HG03039 (cell line): ENCODE results near the gene TM4SF1.

Experiments
- ATAC-seq: cut with Tn5 transposase; IDR thresholded peaks from one replicate; pipeline ENCODE4 v1.9.1; 2021; ENCODE audit warnings: mild to moderate bottlenecking, moderate library complexity; ENCODE audit not compliant: unreplicated experiment

TM4SF1 gene

GRCh38 chr3:149375501-149376196 is 1.8 kb downstream of the TM4SF1 start:
- no peak for ATAC-seq

DNA sequence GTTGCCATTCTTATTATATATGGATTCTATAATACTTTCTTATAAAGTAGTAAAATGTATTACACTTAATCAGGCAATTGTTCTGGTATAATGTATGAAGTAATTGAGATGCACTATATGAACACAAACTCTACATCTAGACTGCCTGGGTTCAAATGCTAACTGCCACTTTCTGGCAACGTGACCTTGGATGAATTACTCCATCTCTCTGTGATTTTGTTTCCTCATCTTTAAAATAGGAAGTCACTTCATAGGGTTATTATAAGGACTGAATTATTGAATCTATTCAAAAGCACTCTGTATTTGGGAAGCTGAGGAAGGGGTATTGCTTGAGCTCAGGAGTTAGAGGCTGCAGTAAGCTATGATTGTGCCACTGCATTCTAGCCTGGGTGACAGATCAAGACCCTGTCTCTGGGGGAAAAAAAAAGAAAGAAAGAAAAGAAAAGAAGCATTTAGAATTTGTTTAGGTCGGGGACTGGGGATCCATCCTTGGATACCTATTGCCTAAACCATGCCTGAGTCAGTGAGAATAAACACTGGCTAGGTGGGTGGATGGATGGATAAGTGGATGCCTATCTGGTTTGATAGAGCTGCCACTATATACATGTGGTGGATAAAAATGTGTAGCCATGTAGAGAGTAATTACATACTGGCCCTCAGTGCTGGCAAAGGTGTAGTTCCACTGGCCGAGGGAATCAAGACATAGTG is 2.5 kb downstream of the TM4SF1 start:
- no peak for ATAC-seq

DNA sequence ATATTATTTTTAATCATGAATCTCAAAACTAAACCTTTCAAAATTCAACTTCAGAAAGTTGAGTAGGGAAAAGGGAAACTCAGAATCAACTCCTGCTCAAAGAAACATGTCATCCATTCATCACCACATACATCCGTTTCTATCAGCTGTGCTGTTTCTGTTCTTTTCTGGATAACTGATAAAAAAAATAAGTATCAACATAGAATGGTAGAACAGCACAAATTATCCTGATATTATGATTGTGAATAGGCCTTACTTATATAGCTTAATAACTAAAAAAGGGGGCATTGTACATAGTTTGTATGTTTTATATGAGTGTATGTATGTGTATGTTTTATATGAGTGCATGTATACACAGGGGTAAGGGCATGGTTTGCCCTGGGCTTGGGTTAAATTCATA is 3.1 kb downstream of the TM4SF1 start:
- ATAC-seq: no peak

- ATAC-seq: no peak
Measured at GRCh38 chr3:149373235-149374125, 4.0 kb downstream of the TM4SF1 start.

DNA sequence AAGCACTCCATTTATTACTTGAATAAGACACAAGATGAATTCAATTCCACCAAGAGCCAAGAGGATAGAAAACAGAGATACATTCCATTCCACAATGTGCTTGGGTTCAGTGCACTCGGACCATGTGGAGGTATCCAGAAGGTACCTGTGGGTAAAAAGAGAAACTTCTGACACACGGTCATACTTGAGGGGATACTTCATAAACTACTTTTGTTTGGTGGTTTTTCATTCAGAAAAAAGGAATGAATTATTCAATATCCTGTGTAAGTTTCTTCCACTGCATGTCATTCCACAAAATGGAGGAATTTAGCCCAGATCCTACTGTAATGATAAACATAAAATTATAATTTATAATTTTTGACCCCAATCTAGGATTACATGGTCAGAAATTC is 5.7 kb downstream of the TM4SF1 start:
- ATAC-seq: no peak

GRCh38 chr3:149371001-149371722 is 6.3 kb downstream of the TM4SF1 start:
- no peak for ATAC-seq

DNA sequence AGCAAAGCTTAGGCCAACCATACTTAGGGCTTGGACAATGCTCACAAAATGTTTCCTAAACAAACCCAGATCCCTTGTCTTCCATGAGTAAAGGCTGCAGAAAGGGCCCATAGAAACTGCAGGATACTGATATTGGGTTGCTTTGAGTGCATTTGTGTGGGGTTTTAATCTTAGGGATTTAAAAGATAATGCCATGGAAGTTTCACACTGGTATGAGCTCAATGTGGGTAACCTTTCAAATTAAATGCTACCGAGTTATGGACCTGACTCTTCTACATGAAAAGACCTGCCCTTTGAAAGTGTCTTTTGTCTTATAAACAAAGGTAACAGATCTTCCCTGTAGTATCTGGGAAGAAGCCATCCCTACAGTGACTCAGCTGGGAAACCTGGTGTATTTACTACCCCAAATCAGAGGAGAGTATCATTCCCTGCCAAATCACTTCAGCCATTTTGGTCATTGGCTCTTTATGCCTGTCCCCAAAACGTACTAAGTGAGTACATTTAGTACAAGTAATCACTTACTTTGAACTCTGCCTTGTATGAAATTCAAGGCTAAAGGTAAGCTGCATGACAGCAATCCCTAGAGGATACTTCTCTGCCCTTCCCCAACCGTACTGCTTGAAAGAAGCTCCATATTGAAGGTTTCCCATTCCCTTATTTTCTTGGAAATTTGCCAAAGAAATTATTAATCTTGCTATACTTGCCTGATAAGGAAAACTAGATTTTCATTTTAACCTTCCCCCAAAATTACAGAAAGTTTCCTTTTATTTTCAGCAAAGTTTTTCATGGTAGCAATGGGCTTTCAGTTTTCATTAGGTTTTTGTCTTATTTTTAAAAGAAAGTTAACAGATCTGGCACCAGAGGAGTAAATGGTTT is 7.2 kb downstream of the TM4SF1 start:
- no peak for ATAC-seq

GRCh38 chr3:149368674-149369497 is 8.6 kb downstream of the TM4SF1 start:
- ATAC-seq: no peak

GRCh38 chr3:149368201-149368673 is 9.2 kb downstream of the TM4SF1 start:
- no peak for ATAC-seq

DNA sequence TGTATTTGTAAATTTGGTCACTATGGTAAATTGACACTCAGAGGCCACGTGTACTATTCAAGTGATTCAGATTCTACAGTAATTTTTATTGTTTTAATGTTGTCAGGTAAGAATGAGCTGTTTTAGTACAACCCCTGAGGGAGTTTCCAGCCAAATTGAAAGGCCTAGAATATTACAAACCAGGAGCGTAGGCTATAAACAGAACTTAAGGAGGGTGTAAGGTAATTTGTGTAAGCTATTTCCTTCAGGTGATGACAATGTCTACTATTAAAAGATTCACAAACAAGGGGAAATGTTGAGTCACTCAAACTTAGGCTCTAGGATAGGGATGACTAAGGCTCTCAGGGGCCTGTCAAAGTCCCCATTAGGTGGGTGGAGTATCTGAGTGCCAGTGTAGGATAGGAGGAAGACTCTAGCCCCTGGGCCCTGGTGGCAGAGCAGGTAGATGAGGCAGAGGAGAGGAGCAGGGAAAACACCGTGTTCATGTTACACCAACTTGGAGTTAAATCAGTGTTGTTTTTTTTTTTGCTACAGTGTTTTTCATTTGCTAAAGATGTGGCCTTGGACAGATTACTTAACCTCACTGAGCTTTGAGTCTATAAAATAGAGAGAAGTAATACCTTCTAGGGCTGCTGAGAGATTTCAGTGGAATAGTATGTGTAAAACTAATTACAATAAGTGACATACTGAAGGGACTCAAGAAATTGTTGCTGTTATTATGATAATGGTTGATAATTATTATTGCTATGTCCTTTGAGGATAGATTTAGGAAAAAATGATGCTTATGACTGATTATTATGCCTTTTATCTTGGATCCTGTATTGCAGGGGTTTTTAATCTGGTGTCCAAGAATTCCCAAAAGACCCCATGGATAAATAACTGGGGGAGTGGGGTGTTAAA is 10.3 kb downstream of the TM4SF1 start:
- ATAC-seq: no peak

GRCh38 chr3:149366031-149366430 is 11.4 kb downstream of the TM4SF1 start:
- no peak for ATAC-seq

DNA sequence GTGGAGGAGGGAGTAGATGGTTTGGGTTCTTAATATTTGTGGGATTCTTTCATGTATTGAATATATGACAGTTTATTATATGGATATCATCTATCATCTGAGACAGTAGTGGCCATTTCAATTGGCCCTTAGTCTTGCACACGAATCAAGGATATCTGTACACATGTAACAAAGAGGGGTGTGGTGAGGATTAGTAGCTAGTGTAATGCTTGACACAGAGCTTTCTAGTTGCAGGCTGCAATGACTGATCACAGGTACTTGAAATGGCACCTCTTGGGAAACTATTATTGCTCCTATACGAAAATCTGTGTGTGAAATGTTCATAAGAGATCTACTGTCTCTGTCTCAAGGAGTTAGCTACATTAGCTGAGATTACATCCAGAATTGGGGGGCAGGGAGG is 12.8 kb downstream of the TM4SF1 start:
- no peak for ATAC-seq

GRCh38 chr3:149363053-149363452 is 14.4 kb downstream of the TM4SF1 start:
- ATAC-seq: no peak

- no peak for ATAC-seq
Measured at GRCh38 chr3:149362366-149362765, 15.1 kb downstream of the TM4SF1 start.

- ATAC-seq: no peak
Measured at GRCh38 chr3:149356630-149357029, 20.8 kb downstream of the TM4SF1 start.

DNA sequence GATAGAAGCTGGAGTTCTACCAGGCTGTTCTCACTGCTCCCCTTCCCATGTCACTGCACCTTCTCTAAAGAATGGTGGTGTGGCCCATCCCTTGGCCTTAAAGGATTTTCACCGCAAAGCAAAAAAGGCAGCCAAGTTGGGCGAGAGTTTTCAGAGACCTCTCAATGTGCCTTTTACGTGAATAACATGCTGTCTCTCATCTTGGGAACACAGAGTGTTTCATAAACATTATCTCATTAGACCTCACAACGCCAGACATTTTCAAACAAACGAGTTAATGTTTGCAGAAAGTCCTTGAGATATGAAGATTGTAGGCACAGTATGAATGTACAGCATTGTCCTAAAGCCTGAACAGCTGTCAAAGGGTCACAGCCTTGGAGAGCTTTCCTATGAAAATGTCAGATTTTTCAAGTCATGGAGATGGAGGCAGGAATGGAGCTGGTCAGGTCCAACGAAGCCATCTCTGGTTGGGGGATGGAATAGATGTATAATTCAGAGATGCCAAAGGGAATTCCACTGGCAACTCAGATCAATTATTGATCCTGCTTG is 21.3 kb downstream of the TM4SF1 start:
- no peak for ATAC-seq

DNA sequence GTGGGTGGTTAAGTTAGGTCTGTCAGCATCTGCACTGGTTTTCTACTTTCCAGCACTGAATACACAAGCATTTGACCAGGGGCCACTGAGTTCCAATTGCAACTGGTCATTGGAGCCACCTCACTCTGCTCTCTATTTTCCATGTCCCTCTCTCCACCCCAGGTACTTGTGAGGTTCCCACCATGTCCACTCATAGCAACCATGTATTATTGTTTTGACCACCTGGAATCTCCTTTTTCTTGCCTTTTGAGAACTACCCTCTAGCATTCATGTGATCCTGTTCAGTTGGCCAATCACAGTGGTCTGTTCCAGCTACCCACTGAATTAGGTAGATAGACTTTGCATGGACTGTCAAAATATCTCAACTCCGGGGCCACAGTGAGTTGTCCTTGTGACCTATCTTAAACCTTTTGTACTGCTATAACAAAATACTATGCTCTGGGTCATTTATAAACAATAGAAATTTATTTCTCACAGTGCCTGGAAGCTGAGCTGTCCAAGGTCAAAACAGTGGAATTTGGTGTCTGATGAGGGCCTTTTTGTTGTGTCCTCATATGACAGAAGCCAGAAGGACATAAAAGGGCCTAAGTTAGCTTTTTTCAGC is 23.8 kb downstream of the TM4SF1 start:
- no peak for ATAC-seq
